Fibroblast of pulmonary artery (primary cell): Measurements from ENCODE around the gene FBXL16.

Experiments
- DNase-seq: peaks from one replicate; pipeline ENCODE4 v3.0.0-alpha.2; 2010; ENCODE audit warnings: low read depth
- H3K4me3 ChIP-seq: replicated peaks from 2 replicates; pipeline ENCODE4 v1.5.1; 2011; ENCODE audit warnings: low read depth, mild to moderate bottlenecking, control low read depth, low read length, moderate library complexity
- CTCF ChIP-seq: IDR thresholded peaks from 2 replicates; pipeline ENCODE4 v1.5.1; 2011; ENCODE audit warnings: mild to moderate bottlenecking, control low read depth, low read length, inconsistent platforms; ENCODE audit errors: missing control alignments

Gene FBXL16

DNA sequence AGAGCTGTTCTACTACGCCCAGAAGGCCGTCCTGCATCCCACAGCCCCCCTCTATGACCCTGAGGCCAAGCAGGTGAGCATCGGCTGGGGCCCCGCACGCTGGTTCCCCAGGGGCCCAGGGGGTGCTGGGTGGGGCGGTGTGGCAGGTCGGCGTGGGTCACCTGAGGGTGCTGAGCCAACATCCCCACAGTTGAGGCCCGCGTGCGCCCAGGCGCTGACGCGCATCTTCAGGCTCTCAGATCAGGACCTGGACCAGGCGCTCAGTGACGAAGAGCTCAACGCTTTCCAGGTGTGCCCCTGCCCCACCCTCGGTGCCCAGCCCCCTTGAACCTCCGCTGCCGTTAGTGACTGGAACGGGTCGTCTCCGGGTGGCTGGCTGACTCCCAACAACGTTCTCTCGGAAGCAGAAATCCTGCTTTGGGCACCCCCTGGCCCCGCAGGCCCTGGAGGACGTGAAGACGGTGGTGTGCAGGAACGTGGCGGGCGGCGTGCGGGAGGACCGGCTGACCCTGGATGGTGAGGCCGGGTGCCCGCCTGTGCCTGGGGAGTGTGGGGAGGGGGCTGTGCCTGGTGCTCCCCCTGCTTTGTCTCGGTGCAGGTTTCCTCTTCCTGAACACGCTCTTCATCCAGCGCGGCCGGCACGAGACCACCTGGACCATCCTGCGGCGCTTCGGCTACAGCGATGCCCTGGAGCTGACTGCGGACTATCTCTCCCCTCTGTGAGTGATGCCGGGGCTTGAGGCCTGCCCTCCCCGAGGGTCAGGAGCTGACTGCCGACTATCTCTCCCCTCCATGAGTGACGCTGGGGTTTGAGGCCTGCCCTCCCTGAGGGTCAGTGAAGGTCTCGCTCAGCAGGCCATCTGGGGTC, 34.9 kb downstream of the FBXL16 start:
- TF ChIP-seq CTCF: no peak
- DNase-seq: no peak
- no peak overlapping the region for H3K4me3 ChIP-seq

GRCh38 chr16:669666-670065, 35.9 kb downstream of the FBXL16 start:
- H3K4me3 ChIP-seq: peak overlapping the region; percentile 79
- no peak for DNase-seq
- no peak for TF ChIP-seq CTCF

GRCh38 chr16:668519-669171, 37.0 kb downstream of the FBXL16 start:
- DNase-seq: no peak
- peak overlapping the region; percentile 79 for H3K4me3 ChIP-seq
- TF ChIP-seq CTCF: no peak

DNA sequence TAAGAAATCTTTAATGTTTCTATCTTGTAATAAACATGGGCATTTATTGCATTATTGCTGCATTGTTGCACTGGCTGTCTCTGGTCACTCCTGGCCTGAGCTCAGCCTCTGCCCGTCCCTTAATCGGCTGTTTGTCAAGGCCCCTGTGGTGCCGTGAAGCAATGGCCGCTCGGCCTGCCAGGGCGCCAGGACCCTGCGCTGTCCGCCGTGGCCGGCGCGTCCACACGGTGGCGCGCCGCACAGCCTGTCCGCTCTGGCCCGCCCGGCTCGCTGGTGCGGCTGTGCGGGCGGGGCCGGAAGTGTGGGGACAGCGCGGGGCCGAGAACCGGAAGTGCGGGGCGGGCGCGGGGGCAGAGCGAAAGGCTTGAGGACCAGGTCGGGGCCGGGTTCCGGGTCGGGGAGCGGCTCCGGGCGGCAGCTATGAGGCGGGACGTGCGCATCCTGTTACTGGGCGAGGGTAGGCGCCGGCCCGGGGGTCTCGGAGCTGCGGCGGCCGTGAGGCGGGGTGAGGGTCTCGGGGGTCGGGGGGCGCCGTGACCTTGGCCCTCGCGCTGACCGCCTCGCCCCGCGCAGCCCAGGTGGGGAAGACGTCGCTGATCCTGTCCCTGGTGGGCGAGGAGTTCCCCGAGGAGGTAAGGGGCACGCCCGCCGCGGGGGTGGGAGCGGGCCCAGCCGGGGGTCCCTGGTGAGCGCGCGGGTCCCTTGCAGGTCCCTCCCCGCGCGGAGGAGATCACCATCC, 37.7 kb downstream of the FBXL16 start, which contains the start of gene RHOT2:
Gene RHOT2, plus strand, starts transcription at position 353 of the 739 bp plus-strand sequence. Its CDS starts 68 bp downstream, at position 421.
- peak within 1 kb of the TSS; percentile 79 for H3K4me3 ChIP-seq
- peak; percentile 34 for TF ChIP-seq CTCF
- peak; percentile 90 for DNase-seq

GRCh38 chr16:667113-667779, 38.4 kb downstream of the FBXL16 start:
- H3K4me3 ChIP-seq: no peak overlapping the region
- DNase-seq: no peak
- TF ChIP-seq CTCF: no peak

DNA sequence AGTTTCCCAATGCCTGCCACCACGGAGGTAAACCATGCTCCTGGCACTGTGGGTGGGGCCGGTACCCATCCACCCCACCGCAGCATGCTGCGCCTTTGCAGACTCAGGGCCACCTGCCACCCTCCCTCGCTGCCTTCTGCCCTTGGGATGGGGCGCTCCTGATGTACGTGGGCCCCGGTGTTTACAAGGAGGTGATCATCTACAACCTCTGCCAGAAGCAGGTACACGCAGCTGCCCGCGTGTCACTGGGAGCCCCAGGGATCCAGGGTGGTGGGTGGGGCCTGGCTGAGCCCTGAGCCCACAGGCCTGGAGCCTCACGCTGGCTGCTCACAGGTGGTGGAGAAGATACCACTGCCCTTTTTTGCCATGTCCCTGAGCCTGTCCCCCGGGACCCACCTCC, 39.0 kb downstream of the FBXL16 start:
- TF ChIP-seq CTCF: no peak
- DNase-seq: no peak
- no peak overlapping the region for H3K4me3 ChIP-seq
